Measurements from ENCODE around the gene BSCL2.

- TF ChIP-seq SIN3A (IDR thresholded peaks at IDR 0.05; ENCODE audit: borderline replicate concordance, insufficient read depth, low read length) (peak; percentile 62; the same call in 1 of the 2 replicates), POLR2AphosphoS5 (IDR thresholded peaks at IDR 0.05; ENCODE audit: low read depth, low read length) (peak; percentile 66; the same call in 1 of the 2 replicates)
Observed at GRCh38 chr11:62666259-62666926, 40.8 kb downstream of the BSCL2 start.
